H1 (cell line): ENCODE data around the gene GPR45. TPM values are rescaled to one million over a fixed set of nuclear protein-coding genes. Genes with fewer than 3 reads are reported as not detected.

Experiments used
- CHD2 ChIP-seq: IDR thresholded peaks from 2 replicates; pipeline ENCODE4 v1.6.1; 2012; ENCODE audit warnings: low read length, improper control_type of control experiment
- SIX5 ChIP-seq: IDR thresholded peaks from 2 replicates; pipeline ENCODE4 v1.6.1; 2011; ENCODE audit warnings: mild to moderate bottlenecking, low read depth, low read length
- polyA plus RNA-seq, 7 experiments: library from polyadenylated mRNA; depleted of rRNA in 3 of 7; stranded (reverse) in 5 of 7; unstranded in 2 of 7; fragments of >200 nt in 5 of 7; fragments of 200-250 nt in 2 of 7; gene quantifications; 1 replicate in 5 of 7; 2 replicates in 1 of 7; 4 replicates in 1 of 7; pipeline versions ENCODE4 v1.2.1 to v1.2.3, GENCODE V29; 2011 to 2013; ENCODE audit warnings: missing spikeins in 2 of 7, mixed read lengths in 2 of 7
- total RNA-seq: library from RNA; stranded (reverse); fragmentation: NEBNext Ultra II Directional; extraction: Animal tissue kit (Norgen Biotek cat#: 25700); gene quantifications from 2 replicates; pipeline ENCODE4 v1.2.1, GENCODE V29; 2021

GPR45 gene
- total and polyA plus RNA-seq, 2 of the 8 experiments (the other 6 are each of a cell fraction or from before 2014, with no cell fraction given) = 0.21 TPM; not detected in 1

- TF ChIP-seq CHD2 = no peak
- TF ChIP-seq SIX5 = no peak
These were observed 14.4 kb downstream of the GPR45 start (continued) for GRCh38 chr2:105255979-105256378.
